ENCODE measurements around the gene LONRF2.

LONRF2 gene

DNA sequence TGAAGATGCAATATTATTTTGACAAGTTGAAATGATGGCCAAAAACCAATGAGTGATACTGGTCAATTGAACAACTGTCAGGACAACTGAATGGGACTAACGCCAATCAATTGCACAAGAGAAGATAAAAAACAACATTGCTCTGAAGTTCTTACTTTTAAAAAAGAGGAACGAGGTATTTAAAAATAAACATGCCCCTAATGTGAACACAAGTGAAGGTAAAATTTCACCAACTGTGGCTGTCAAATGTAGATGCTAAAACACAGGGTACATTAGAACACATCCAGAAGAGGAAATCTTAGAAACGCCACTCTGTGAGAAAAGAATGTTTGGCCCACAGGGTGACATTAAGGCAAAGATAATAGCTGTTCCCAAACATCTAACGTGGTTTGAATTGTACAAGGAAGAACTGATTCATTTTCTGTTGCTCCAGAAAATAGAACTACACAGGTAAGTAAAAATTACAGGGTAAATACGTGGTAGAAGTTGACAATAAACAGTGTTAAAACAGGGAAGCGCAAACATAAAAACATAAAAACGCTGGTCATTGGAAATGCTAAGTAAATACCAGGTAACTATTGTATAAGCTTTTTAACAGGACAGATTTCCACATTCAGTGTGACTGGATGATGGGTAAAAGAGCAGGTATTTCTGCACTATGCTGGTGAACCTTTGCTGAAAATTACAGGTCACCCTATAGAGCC lies 20.3 kb downstream of the LONRF2 start:
- no peak for DNase-seq

- DNase-seq = no peak
Observed at GRCh38 chr2:100299548-100299947, 22.8 kb downstream of the LONRF2 start.

GRCh38 chr2:100297511-100297910 lies 24.8 kb downstream of the LONRF2 start:
- no peak for DNase-seq

- DNase-seq = no peak
Observed at GRCh38 chr2:100294162-100294497, 28.2 kb downstream of the LONRF2 start.

- no peak for DNase-seq
Observed at GRCh38 chr2:100293341-100294161, 28.8 kb downstream of the LONRF2 start.

GRCh38 chr2:100292022-100292580 lies 30.2 kb downstream of the LONRF2 start:
- peak in 1 of 58 donors; percentile 53 for DNase-seq

GRCh38 chr2:100291152-100291970 lies 30.9 kb downstream of the LONRF2 start:
- peak in 22 of 58 donors; percentile 8 to 75 (median 33) for DNase-seq

GRCh38 chr2:100290718-100291151 lies 31.6 kb downstream of the LONRF2 start:
- no peak for DNase-seq

- no peak for DNase-seq
Observed at GRCh38 chr2:100289020-100289419, 33.3 kb downstream of the LONRF2 start.

DNA sequence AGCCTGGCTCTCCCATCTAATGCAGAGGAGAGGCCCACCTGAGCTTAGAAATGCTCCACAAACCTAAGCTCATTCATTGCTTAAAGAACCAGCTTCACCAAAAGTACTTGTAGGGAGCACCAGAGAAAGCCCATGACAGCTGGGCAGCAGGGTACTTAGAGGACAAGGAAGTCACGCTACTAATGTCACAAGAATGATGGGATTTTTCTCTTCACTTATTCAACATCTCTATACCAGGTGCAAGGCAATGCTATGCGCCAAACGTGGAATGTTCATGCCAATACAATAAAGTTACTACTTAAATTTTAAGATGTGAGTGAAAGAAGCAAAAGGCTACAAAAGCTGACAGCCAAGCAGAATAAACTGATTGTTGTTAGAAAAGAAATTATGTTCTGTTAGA lies 36.0 kb downstream of the LONRF2 start:
- no peak for DNase-seq

- no peak for DNase-seq
Observed at GRCh38 chr2:100285691-100286090, 36.6 kb downstream of the LONRF2 start.

DNA sequence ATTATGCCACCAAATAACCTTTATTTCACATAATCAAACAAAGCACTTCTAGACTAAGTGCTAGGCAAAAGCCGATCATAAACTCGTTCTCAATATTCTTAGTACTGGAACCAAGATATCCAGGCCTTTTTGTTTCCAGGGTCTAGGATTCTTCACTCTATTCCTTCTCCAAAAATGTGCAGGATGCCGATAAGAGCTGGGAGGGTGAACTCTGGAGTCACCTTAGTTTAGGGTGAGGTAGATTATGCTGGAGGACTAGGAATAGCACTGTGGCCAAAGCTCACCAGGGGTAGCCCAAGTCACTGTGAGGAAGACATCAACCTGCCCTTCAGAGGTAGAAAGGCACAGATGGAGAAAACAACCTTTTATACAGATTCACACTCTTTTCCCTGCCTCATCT lies 37.3 kb downstream of the LONRF2 start:
- no peak for DNase-seq

GRCh38 chr2:100283724-100284501 lies 38.4 kb downstream of the LONRF2 start:
- DNase-seq = peak in 2 of 58 donors; percentile 21 to 80

GRCh38 chr2:100281521-100282438 lies 40.5 kb downstream of the LONRF2 start:
- peak in 17 of 58 donors; percentile 21 to 59 (median 35) for DNase-seq

- no peak for DNase-seq
Observed at GRCh38 chr2:100279586-100280534, 42.4 kb downstream of the LONRF2 start.

DNA sequence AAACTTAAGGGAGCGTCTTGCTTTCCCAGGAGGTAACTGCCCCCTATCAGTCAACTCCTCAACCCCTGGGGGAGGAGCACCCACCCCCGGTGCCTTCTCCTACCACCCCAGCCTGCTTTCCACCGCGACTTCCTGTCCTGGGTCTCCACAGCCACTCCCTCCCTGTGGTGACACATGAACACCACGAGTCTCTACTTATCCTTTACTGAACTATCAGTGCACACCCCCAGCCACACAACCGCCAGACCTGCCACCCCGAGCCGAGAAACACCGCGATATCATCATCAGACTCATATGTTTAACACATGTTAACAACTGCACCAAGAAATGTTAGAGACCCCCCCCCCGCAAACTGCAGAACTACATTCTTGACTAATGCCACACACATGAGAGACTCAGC lies 43.3 kb downstream of the LONRF2 start:
- DNase-seq = no peak

GRCh38 chr2:100278501-100278900 lies 43.8 kb downstream of the LONRF2 start:
- DNase-seq = no peak

GRCh38 chr2:100277540-100278207 lies 44.6 kb downstream of the LONRF2 start:
- DNase-seq = no peak
